ENCODE results near the gene PUSL1.

Gene PUSL1

GRCh38 chr1:1349256-1350012 is 41.0 kb downstream of the PUSL1 start, which contains the start of gene DVL1:
TSS of gene DVL1 (minus strand) at chr1:1349418. CDS start at chr1:1349065, 353 bp downstream.
- DNase-seq: peak in 36 of 51 donors; percentile 17 to 82 (median 55)

DNA sequence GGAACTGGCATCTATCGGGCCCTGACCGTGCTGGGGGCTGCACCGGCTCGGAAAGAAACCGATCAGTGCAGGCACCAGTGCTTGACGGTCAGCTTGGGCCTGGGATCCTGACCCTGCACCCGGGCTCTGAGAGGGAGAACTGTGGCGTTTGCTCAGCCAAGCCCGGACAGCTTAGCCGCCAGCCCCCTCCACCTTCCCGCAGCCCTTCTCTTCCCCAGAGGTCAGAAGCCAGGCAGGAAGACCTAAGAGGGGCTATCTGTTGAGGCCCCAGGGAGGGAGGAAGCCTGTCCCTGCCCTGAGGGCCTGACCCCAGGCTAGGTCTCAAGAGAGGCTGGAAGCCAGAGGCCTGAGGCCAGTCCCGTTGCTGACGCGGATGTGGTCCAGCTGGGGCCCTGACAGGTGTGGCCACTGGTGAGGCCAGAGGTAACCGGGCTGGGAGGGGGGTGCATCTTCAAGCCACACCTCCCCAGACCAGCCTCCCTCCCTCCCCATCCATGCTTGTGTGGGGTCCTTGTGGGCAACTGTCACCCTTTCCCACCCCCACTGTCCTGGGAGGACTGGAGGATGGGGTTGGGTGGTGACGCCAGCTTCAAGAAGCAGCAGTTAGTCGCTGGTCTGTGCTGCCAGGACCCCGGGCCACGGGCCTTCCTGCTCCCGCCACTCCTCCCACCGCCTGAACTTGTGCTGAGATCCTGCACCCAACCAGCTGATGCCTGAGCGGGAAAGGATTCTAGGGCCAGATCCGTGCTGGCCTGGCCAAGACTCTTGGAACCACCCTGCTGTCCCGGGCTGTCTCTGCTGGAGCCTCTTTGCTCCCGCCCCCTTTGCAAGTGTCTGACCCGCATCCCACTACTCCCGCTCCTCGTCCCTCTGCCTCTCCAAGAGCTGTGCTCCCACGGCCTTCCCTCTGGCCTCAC is 43.4 kb downstream of the PUSL1 start:
- DNase-seq: no peak

GRCh38 chr1:1352786-1353388 is 44.5 kb downstream of the PUSL1 start:
- no peak for DNase-seq

DNA sequence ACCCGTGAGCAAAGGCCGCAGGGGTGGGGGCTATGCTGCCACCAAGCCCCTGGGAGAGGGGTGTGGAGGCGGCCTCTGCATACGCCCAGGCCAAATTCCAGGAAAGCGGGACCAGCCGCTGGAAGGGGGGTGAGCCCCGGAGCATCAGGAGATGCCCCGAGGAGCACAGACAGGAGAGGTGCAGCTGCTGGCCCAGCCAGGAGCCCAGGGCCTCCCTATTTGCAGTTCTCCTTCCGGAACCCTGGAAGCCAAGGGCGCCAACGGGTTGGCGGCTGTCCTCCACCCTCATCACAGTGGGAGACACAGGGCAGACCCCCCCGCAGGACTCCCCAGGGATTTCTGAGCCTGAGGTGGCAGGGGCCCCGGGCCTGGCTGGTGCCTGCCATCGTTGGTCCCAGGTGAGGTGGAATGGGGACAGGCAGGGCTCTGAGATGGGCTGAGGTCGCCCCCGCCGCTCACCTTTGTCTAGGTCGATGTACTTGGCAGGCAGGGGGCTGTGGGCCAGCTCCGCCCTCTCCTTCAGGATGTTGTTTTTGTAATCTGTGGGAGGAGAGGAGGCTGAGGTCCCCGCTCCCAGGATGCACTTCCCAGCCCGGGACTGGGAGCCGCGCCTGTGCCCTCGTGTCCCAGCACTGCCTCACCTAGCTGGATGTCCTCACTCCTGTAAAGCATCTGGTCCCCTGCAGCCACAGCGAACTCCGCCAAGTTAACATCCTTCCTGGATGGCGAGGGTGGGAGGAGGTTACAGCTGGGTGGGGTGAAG is 45.2 kb downstream of the PUSL1 start:
- no peak for DNase-seq

- no peak for DNase-seq
Measured at GRCh38 chr1:1354271-1355247, 46.2 kb downstream of the PUSL1 start.

DNA sequence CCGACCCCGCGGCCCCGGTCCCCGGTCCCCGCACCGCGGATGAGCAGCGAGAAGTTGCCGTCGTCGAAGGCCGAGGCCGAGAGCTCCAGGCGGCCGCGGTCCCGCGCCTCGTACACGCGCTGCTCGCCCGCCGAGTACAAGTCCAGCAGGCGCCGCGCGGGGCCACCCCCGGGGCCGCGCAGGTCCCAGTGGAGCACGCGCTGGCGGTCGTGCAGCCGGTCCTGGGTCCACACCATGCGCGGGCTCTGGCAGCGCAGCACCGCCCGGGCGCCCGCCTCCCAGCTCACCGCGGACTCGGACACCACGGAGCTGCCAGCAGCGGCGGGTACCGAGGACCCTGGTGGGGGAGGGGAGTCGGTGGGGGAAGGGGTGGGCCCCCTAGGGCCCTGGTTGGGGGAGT is 47.0 kb downstream of the PUSL1 start:
- DNase-seq: peak in 11 of 51 donors; percentile 8 to 62 (median 24)

DNA sequence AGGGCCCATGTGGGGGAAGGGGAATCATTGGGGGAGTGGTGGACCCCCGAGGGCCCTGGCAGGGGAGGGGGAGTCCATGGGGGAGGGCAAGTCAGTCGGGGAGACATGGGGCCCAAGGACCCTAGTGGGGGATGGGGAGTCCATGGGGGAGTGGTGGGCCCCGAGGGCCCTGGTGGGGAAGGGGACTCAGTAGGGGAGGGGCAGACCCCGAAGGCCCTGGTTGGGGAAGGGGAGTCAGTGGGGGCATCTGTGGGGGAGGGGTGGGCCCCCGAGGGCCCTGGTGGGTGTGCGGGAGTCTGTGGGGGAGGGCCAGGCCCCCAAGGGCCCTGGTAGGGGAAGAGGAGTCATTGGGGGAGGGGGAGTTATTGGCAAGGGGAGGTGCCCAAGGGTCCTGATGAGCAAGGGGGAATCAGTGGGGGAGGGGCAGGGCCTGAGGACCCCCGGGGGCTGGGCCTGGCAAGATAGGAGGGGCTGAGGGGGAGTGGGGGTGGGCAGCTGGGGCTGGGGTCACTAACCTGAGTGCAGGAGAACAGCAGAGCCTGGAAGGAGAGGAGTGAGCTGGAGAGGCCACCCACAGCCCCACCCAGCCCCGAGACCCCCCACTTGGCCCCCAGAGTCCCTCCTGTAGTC is 47.9 kb downstream of the PUSL1 start:
- no peak for DNase-seq

- DNase-seq: no peak
Measured at GRCh38 chr1:1356796-1357401, 48.5 kb downstream of the PUSL1 start.

- no peak for DNase-seq
Measured at GRCh38 chr1:1357871-1358432, 49.6 kb downstream of the PUSL1 start.

- DNase-seq: peak in 16 of 51 donors; percentile 14 to 71 (median 36)
Measured at GRCh38 chr1:1358433-1359271, 50.3 kb downstream of the PUSL1 start, which contains the start of gene MXRA8. TSS of gene MXRA8 (minus strand) at chr1:1358555. CDS start at chr1:1358504, 51 bp downstream.

DNA sequence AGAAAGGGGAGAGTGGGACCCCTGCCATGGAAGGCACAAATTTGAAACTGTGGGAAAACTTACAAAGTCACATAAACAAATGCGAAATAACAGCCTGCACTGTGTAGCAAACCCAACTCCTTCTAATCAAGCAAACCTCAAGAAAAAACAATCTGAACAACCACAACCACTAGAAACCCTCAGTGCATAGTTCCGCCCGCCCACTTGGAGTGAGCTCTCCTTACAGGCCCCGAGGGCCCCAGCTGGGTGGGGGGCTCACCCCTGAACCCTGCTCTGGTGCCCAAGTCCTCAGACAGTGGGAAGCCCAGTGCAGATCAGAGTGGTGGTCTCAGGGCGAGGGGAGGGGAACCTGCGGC is 50.9 kb downstream of the PUSL1 start:
- no peak for DNase-seq

- no peak for DNase-seq
Measured at GRCh38 chr1:1359664-1360468, 51.5 kb downstream of the PUSL1 start.

- DNase-seq: peak in 6 of 51 donors; percentile 20 to 53 (median 34)
Measured at GRCh38 chr1:1360506-1361169, 52.2 kb downstream of the PUSL1 start.

Measured in hypothalamus (tissue), 51 donors.